ENCODE results near the gene LTBP2. TPM values are rescaled to one million over a fixed set of nuclear protein-coding genes. Genes with fewer than 3 reads are reported as not detected.

The LTBP2 gene
- polyA plus RNA-seq, 2 of the 4 experiments (the other 2 are of a cell fraction), result 4.9 to 14.4 TPM

- Histone ChIP-seq H3K4me1 (no peaks in the 10 kb centered on the region), H3K9me3 (no peaks in the 10 kb centered on the region), H3K4me2 (0 out of 3 replicates have a peak overlapping the region, but pooled peaks have one; percentile 16), H3K27ac (peak overlapping the region in 1 of 2 experiments; percentile 60; a peak in 2 of 6 replicates), H3K4me3 (no peak overlapping the region)
- ChIA-PET CTCF (interaction anchor here (0.8 to 9.2 kb wide), 4 partner anchors 10 to 102 kb away, joined by 3 to 62 read pairs (median 4); no protein-coding TSS in a partner anchor), POLR2A (interaction anchor here (1.2 kb wide), 1 partner anchor 56 kb away, joined by 3 read pairs; no protein-coding TSS in a partner anchor)
- ATAC-seq, result peak; percentile 30 to 61; a peak in 3 of 6 replicates
- no peak for FAIRE-seq
- TF ChIP-seq EHMT2 (IDR thresholded peaks at IDR 0.05; ENCODE audit: low read depth) (no peak), NFE2L2 (conservative IDR thresholded peaks at IDR 0.05; ENCODE audit: low read length) (no peak), ZFP36 (IDR thresholded peaks at IDR 0.05; ENCODE audit: borderline replicate concordance, partially characterized antibody) (no peak), HES2 (IDR thresholded peaks at IDR 0.05) (no peak), SREBF2 (IDR thresholded peaks at IDR 0.05) (no peak), EHF (CRISPR knock-in tag; IDR thresholded peaks at IDR 0.05) (no peak), CEBPB (IDR thresholded peaks at IDR 0.05) (no peak), E2F6 (IDR thresholded peaks at IDR 0.05; ENCODE audit: borderline replicate concordance, low read depth) (no peak), MAZ (IDR thresholded peaks at IDR 0.05; ENCODE audit: borderline replicate concordance, low read depth, low read length) (no peak), FOXS1 (CRISPR knock-in tag; IDR thresholded peaks at IDR 0.05) (no peak), NR3C1 (IDR thresholded peaks at IDR 0.05) (no peak), TFCP2L1 (CRISPR knock-in tag; IDR thresholded peaks at IDR 0.05) (no peak), BHLHE40 (IDR thresholded peaks at IDR 0.05; ENCODE audit: low read depth, low read length) (no peak)
- TF ChIP-seq, protein P1, sequence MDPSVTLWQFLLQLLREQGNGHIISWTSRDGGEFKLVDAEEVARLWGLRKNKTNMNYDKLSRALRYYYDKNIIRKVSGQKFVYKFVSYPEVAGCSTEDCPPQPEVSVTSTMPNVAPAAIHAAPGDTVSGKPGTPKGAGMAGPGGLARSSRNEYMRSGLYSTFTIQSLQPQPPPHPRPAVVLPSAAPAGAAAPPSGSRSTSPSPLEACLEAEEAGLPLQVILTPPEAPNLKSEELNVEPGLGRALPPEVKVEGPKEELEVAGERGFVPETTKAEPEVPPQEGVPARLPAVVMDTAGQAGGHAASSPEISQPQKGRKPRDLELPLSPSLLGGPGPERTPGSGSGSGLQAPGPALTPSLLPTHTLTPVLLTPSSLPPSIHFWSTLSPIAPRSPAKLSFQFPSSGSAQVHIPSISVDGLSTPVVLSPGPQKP (IDR thresholded peaks at IDR 0.05; ENCODE audit: low read depth, low read length), result no peak
- DNase-seq (ENCODE audit: low read depth in 1 of 2, low spot score in 1 of 2), result peak in 1 of 2 experiments; percentile 43
- 73% methylated on average over 8 of the region's 10 CpGs for WGBS (ENCODE audit: missing lambda C conversion rate)
Observed at GRCh38 chr14:74510959-74511409, 101.1 kb downstream of the LTBP2 start.

DNA sequence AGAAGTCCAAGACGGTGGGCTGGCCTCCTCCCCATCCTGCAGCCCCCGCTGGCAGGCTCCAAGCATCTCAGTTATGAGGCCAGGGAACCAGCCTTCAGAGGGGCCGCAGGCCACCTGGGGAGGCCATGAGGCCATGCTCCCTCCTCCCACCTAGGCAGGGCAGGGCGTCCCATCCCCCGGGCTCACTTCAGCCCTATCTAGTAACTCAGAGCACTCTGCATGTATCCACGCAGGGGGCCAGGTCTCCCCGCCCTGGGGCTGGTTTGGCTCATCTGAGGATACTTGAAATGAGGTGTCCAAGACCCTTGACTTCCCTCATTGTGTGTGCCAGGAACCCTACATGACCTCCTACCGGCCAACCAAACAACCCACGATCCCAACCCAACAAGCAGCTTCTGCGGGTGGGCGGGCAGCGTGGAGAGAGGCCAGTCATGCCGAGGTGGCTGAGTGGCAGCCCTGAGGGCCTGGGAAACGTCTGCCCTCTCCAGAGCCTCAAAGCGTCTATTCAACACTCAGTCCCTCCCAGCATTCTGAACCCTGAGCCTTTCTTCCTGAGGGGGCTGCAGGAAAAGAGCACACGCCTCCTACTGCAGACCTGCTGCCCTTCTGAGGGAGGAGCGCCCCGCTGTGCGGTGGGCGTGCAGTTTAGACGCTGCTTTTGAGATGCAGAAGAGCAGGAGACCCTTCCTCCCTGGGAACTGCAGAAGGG is 101.7 kb downstream of the LTBP2 start:
- Histone ChIP-seq H3K27ac (peak overlapping the region in 1 of 2 experiments; percentile 37; a peak in 1 of 6 replicates), H3K4me1 (no peaks in the 10 kb centered on the region), H3K9me3 (no peaks in the 10 kb centered on the region), H3K4me2 (0 out of 3 replicates have a peak overlapping the region, but pooled peaks have one; percentile 16), H3K4me3 (no peak overlapping the region)
- ChIA-PET CTCF (interaction anchor here (0.8 to 9.2 kb wide), 3 partner anchors 9 to 102 kb away, joined by 3 to 62 read pairs (median 4); no protein-coding TSS in a partner anchor), POLR2A (no interaction called here)
- ATAC-seq (no peak), FAIRE-seq (no peak), DNase-seq (ENCODE audit: low read depth in 1 of 2, low spot score in 1 of 2) (no peak)
- TF ChIP-seq RAD21 (conservative IDR thresholded peaks at IDR 0.05 in 1 of 2, IDR thresholded peaks at IDR 0.05 in 1 of 2) (no peak), HES2 (IDR thresholded peaks at IDR 0.05) (no peak), MAX (IDR thresholded peaks at IDR 0.05) (no peak), NR3C1 (IDR thresholded peaks at IDR 0.05) (no peak), BHLHE40 (IDR thresholded peaks at IDR 0.05; ENCODE audit: low read depth, low read length) (no peak), GATA3 (IDR thresholded peaks at IDR 0.05; ENCODE audit: borderline replicate concordance) (no peak), FOXS1 (CRISPR knock-in tag; IDR thresholded peaks at IDR 0.05) (no peak), NFE2L2 (conservative IDR thresholded peaks at IDR 0.05; ENCODE audit: low read length) (no peak), MAFK (IDR thresholded peaks at IDR 0.05; ENCODE audit: partially characterized antibody) (no peak), ESRRA (IDR thresholded peaks at IDR 0.05; ENCODE audit: borderline replicate concordance, low read length) (no peak), ZNF302 (CRISPR knock-in tag; IDR thresholded peaks at IDR 0.05) (no peak)
- TF ChIP-seq, protein P2, sequence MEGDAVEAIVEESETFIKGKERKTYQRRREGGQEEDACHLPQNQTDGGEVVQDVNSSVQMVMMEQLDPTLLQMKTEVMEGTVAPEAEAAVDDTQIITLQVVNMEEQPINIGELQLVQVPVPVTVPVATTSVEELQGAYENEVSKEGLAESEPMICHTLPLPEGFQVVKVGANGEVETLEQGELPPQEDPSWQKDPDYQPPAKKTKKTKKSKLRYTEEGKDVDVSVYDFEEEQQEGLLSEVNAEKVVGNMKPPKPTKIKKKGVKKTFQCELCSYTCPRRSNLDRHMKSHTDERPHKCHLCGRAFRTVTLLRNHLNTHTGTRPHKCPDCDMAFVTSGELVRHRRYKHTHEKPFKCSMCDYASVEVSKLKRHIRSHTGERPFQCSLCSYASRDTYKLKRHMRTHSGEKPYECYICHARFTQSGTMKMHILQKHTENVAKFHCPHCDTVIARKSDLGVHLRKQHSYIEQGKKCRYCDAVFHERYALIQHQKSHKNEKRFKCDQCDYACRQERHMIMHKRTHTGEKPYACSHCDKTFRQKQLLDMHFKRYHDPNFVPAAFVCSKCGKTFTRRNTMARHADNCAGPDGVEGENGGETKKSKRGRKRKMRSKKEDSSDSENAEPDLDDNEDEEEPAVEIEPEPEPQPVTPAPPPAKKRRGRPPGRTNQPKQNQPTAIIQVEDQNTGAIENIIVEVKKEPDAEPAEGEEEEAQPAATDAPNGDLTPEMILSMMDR (IDR thresholded peaks at IDR 0.05), result no peak
- 81% methylated on average over 16 of the region's 21 CpGs for WGBS (ENCODE audit: missing lambda C conversion rate)
